WERI-Rb-1 (cell line): ENCODE measurements around the gene PREX1.

ENCODE experiments used
- DNase-seq: peaks from one replicate; pipeline ENCODE4 v3.0.0-alpha.2; 2020
- H3K27ac ChIP-seq: fragments of 250-450 bp; sonication (Bioruptor Pico); 2 replicates; pipeline ENCODE4 v1.5.1; 2020; ENCODE audit warnings: mild to moderate bottlenecking, moderate library complexity
- H3K27me3 ChIP-seq: fragments of 250-450 bp; sonication (Bioruptor Pico); 2 replicates; pipeline ENCODE4 v1.5.1; 2021; ENCODE audit warnings: mild to moderate bottlenecking, low read depth, moderate library complexity; ENCODE audit not compliant: insufficient read depth, severe bottlenecking
- H3K36me3 ChIP-seq: fragments of 250-450 bp; sonication (Bioruptor Pico); 2 replicates; pipeline ENCODE4 v1.5.1; 2020; ENCODE audit warnings: mild to moderate bottlenecking, moderate library complexity
- H3K4me3 ChIP-seq: 2 replicates; pipeline ENCODE4 v1.5.1; 2011; ENCODE audit warnings: low read depth, mild to moderate bottlenecking, control low read depth, low read length
- H3K9me3 ChIP-seq: fragments of 250-450 bp; sonication (Bioruptor Pico); 2 replicates; pipeline ENCODE4 v1.5.1; 2021; ENCODE audit warnings: mild to moderate bottlenecking, moderate library complexity; ENCODE audit not compliant: severe bottlenecking
- CTCF ChIP-seq: IDR thresholded peaks from 2 replicates; pipeline ENCODE4 v1.5.1; 2011; ENCODE audit warnings: low read depth, mild to moderate bottlenecking, control low read depth, inconsistent platforms, low read length

The PREX1 gene

GRCh38 chr20:48708116-48708515 is 119.7 kb downstream of the PREX1 start:
- Histone ChIP-seq H3K9me3 (no peaks in the 10 kb centered on the region), H3K27ac (no peak overlapping the region), H3K4me3 (no peak overlapping the region), H3K27me3 (no peaks in the 10 kb centered on the region), H3K36me3 (peaks cover 19% of the 10 kb centered on the region)
- DNase-seq = no peak
- TF ChIP-seq CTCF = no peak

DNA sequence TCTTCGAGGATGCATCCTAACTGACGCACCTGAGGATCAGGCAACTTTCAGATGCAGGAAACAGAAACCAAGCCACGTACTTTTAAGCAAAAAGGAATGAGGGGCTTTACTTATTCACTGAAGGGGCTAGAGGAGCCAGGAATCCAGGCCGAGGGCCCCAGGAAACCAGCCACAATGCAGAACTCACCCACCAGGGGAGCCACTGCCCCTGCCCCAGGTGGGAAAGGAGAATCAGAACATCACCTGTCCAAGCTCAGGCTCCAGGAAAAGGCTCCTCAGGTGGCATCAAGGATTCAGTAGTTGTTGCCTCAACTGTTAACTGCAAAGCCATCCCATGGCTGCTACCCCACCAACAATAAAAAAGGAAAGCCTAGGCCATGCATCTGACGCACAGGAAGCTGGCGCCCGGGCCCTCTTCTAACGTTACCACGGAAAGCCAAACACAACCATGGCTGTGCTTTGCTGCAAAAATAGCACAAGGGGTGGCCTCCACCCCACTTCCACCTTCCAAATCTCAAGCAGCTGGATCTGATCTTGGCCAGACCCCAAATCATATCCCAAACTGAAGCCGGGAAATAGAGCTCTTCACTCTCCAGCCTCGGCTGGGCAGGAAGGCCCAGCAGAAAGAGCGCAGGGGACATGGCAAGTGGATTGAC is 121.0 kb downstream of the PREX1 start:
- no peak for TF ChIP-seq CTCF
- H3K9me3 ChIP-seq = no peaks in the 10 kb centered on the region
- DNase-seq = no peak
- H3K36me3 ChIP-seq = peaks cover 23% of the 10 kb centered on the region
- H3K4me3 ChIP-seq = no peak overlapping the region
- H3K27ac ChIP-seq = no peak overlapping the region
- H3K27me3 ChIP-seq = no peaks in the 10 kb centered on the region

GRCh38 chr20:48706116-48706656 is 121.6 kb downstream of the PREX1 start:
- peaks cover 27% of the 10 kb centered on the region for H3K36me3 ChIP-seq
- H3K4me3 ChIP-seq = no peak overlapping the region
- no peak for DNase-seq
- no peaks in the 10 kb centered on the region for H3K9me3 ChIP-seq
- no peaks in the 10 kb centered on the region for H3K27me3 ChIP-seq
- TF ChIP-seq CTCF = no peak
- no peak overlapping the region for H3K27ac ChIP-seq

DNA sequence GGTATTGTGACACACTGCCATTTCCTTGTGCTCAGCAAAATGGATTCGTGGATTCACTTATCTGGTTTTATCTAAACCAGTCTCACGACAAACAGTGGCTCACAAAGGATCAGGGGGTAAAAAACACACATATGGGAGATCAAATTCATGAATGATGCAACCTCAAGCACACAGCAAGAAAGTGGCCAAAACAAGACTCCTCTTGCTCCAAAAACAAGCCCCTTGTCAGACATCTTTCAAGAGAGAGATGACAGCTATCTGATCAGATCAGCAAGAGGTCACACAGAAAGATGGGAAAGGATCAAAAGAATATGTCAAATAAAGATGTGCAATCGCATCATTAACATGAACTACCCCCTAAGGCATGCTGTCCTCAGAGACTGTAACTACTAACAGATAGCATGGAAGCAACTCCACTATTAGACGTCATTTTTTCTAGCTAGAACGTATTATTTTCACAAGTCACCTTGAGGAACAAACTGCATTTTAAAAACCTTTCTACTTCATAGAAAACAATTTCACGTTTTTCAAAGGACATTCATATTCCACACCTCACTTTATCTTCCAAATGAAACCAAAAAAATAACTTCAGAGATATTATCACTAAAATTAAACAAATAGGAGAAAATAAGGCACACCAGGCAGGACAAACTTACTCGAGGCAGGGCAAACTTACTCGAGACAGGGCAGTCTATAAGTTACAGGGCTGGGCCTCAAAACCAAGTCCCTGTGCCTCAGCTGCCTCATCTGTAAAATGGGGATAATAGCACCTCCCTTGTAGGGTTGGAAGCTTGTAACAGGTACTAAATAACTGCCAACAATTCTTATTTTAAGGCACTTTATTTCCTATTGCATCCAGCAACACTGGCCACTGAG is 122.3 kb downstream of the PREX1 start:
- no peak for DNase-seq
- Histone ChIP-seq H3K4me3 (no peak overlapping the region), H3K27me3 (no peaks in the 10 kb centered on the region), H3K36me3 (peaks cover 32% of the 10 kb centered on the region), H3K9me3 (no peaks in the 10 kb centered on the region), H3K27ac (no peak overlapping the region)
- no peak for TF ChIP-seq CTCF

DNA sequence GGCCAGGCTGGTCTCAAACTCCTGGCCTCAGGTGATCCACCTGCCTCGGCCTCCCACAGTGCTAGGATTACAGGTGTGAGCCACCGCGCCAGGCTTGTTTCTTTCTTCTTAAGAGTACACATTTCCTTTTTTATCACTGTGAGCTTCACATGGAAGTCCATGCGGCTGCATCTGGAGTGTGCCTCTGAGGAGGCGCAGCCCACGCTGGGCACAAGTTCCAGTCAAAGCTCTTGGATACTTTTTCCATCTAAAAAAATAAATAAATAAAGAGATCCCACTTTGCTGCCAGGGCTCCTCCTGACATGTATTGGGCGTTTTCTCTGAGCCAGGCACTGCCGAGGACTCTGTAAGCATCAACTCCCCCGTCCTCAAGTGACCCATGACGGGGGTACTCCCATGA is 123.0 kb downstream of the PREX1 start:
- H3K36me3 ChIP-seq = peaks cover 39% of the 10 kb centered on the region
- no peaks in the 10 kb centered on the region for H3K27me3 ChIP-seq
- TF ChIP-seq CTCF = no peak
- no peaks in the 10 kb centered on the region for H3K9me3 ChIP-seq
- DNase-seq = no peak
- no peak overlapping the region for H3K27ac ChIP-seq
- no peak overlapping the region for H3K4me3 ChIP-seq
